Measurements from ENCODE around the gene CCL16.

CCL16 gene

GRCh38 chr17:35986643-35987042 lies 5.3 kb upstream of the CCL16 start, which contains the start of gene CCL14:
Gene CCL14, minus strand, starts transcription at chr17:35986729. Its CDS starts 80 bp downstream, at chr17:35986649.
- TF ChIP-seq CTCF (conservative IDR thresholded peaks at IDR 0.05; ENCODE audit: low read depth, low read length): no peak
- H3K4me3 ChIP-seq (ENCODE audit: low read length): no peak within 1 kb of the TSS
- DNase-seq (ENCODE audit: low read depth): no peak

- no peak overlapping the region for H3K4me3 ChIP-seq (ENCODE audit: low read length)
- no peak for TF ChIP-seq CTCF (conservative IDR thresholded peaks at IDR 0.05; ENCODE audit: low read depth, low read length)
- DNase-seq (ENCODE audit: low read depth): no peak
These were observed 2.8 kb upstream of the CCL16 start for GRCh38 chr17:35984140-35984539.

- H3K4me3 ChIP-seq (ENCODE audit: low read length): no peak overlapping the region
- no peak for DNase-seq (ENCODE audit: low read depth)
- no peak for TF ChIP-seq CTCF (conservative IDR thresholded peaks at IDR 0.05; ENCODE audit: low read depth, low read length)
These were observed 1.3 kb upstream of the CCL16 start for GRCh38 chr17:35982409-35983191.

GRCh38 chr17:35981908-35982330 lies 622 bp upstream of the CCL16 start:
- no peak for DNase-seq (ENCODE audit: low read depth)
- H3K4me3 ChIP-seq (ENCODE audit: low read length): no peak overlapping the region
- TF ChIP-seq CTCF (conservative IDR thresholded peaks at IDR 0.05; ENCODE audit: low read depth, low read length): no peak

- no peak for DNase-seq (ENCODE audit: low read depth)
- no peak overlapping the region for H3K4me3 ChIP-seq (ENCODE audit: low read length)
- TF ChIP-seq CTCF (conservative IDR thresholded peaks at IDR 0.05; ENCODE audit: low read depth, low read length): no peak
These were observed 3.0 kb downstream of the CCL16 start for GRCh38 chr17:35978346-35978745.

GRCh38 chr17:35977509-35977908 lies 3.8 kb downstream of the CCL16 start:
- DNase-seq (ENCODE audit: low read depth): no peak
- no peak for TF ChIP-seq CTCF (conservative IDR thresholded peaks at IDR 0.05; ENCODE audit: low read depth, low read length)
- no peak overlapping the region for H3K4me3 ChIP-seq (ENCODE audit: low read length)
